ENCODE measurements around the gene BRIP1. TPM values are rescaled to one million over a fixed set of nuclear protein-coding genes. Genes with fewer than 3 reads are reported as not detected.
"Not testable (repeated sequence)": the region's sequence is repeated elsewhere in the genome, so short reads cannot be mapped to it uniquely, and the experiment has no call there.

Gene BRIP1
- total RNA-seq, 4 donors from 2014 or later = 0.13 to 0.79 (median 0.38) TPM

- DNase-seq (ENCODE audit: low spot score) (no peak), ATAC-seq (ENCODE audit: low FRiP score) (no peak)
- TF ChIP-seq CTCF (IDR thresholded peaks at IDR 0.05) = no peak
Measured at GRCh38 chr17:61895391-61895790, 32.1 kb upstream of the BRIP1 start.

GRCh38 chr17:61894310-61894709, 31.0 kb upstream of the BRIP1 start:
- not testable (repeated sequence) for DNase-seq (ENCODE audit: low spot score); ATAC-seq (ENCODE audit: low FRiP score)

- not testable (repeated sequence) for ATAC-seq (ENCODE audit: low FRiP score); DNase-seq (ENCODE audit: low spot score)
Measured at GRCh38 chr17:61887733-61888132, 24.4 kb upstream of the BRIP1 start.

DNA sequence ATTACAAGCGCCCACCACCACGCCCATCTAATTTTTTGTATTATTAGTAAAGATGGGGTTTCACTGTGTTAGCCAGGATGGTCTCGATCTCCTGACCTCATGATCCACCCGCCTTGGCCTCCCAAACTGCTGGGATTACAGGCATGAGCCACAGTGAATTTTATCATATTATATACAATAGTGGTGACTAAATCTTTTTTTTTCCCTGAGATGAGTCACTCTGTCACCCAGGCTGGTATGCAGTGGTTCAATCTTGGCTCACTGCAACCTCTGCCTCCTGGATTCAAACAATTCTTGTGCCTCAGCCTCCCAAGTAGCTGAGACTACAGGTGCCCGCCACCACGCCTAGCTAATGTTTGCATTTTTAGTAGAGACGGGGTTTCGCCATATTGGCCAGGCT, 22.5 kb upstream of the BRIP1 start:
- not testable (repeated sequence) for DNase-seq (ENCODE audit: low spot score); ATAC-seq (ENCODE audit: low FRiP score)

DNA sequence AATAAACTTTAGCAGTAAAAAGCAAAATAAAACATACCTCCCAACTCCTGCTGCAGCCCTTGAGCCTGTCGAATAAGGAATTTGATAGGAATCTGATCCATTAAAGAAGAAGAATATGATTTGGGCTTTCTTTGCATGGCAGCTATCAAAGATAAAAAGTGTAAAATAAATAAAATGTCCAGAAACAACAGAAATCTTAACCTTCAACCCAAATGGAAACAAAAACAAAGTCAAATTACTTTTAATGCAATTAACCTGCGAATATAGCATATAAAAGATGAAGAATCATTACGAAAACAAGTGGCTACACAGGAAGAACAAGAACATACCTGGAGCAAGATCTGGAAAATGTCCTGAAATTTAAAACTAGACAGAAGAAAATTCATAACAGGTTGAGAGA, 21.5 kb upstream of the BRIP1 start:
- DNase-seq (ENCODE audit: low spot score) (no peak), ATAC-seq (ENCODE audit: low FRiP score) (no peak)

GRCh38 chr17:61880589-61881102, 17.3 kb upstream of the BRIP1 start:
- ATAC-seq (ENCODE audit: low FRiP score) (no peak), DNase-seq (ENCODE audit: low spot score) (no peak)
- TF ChIP-seq CTCF (IDR thresholded peaks at IDR 0.05) = no peak

More for the DNA sequence above, 21.5 kb upstream of the BRIP1 start:
- no peak for TF ChIP-seq CTCF (IDR thresholded peaks at IDR 0.05)

GRCh38 chr17:61878984-61879612, 15.8 kb upstream of the BRIP1 start:
- ATAC-seq (ENCODE audit: low FRiP score) (no peak), DNase-seq (ENCODE audit: low spot score) (no peak)
- TF ChIP-seq CTCF (IDR thresholded peaks at IDR 0.05) = no peak

DNA sequence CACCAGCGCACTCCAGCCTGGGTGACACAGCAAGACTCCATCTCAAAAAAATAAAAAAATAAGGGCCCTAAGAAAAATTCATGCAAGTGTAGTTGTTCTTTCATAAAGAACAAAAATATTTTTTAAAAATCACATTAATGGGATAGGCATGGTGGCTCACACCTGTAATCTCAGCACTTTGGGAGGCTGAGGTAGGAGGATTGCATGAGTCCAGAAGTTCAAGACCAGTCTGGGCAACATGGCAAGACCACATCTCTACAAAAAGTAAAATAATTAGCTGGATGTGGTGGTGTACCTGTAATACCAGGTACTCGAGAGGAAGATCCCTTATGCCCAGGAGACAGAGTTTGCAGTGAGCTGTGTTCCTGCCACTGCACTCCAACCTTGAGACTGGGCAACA, 15.2 kb upstream of the BRIP1 start:
- no peak for TF ChIP-seq CTCF (IDR thresholded peaks at IDR 0.05)
- DNase-seq (ENCODE audit: low spot score) (no peak), ATAC-seq (ENCODE audit: low FRiP score) (no peak)

DNA sequence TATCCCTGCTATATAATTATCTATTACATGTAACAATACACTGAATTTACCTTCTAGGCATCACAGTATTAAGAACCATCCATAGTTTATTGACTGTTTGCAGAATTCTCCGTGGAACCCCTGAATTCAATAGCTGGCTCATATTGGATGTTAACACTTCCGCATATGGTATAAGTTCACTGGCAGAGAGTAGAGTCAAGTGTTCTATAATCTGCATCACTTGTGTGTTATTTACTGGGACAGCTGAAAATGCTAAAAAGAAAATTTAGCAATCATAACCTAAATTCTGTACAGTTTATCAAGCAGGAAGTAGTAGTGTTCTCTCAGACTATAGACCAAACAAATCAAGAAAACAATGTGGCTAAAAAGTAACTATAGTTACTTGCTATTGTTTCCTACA, 14.5 kb upstream of the BRIP1 start:
- TF ChIP-seq CTCF (IDR thresholded peaks at IDR 0.05) = no peak
- DNase-seq (ENCODE audit: low spot score) (no peak), ATAC-seq (ENCODE audit: low FRiP score) (no peak)

Data from omental fat pad (tissue), 4 donors.